Liver (tissue), 9 donors: ENCODE results near the gene VSTM2L. TPM values are rescaled to one million over a fixed set of nuclear protein-coding genes. Genes with fewer than 3 reads are reported as not detected.

Source experiments
- DNase-seq: peaks from one replicate; pipeline ENCODE4 v3.0.0-alpha.2; 2017; ENCODE audit warnings: low spot score
- H3K27ac ChIP-seq, 2 donors: one replicate each; pipeline ENCODE4 v1.7.0; 2013; ENCODE audit warnings: inconsistent platforms in 2 of 2, low read length in 2 of 2, control low read depth in 1 of 2, low read depth in 1 of 2, mild to moderate bottlenecking in 1 of 2
- H3K27me3 ChIP-seq, 4 donors: one replicate each; pipeline versions ENCODE4 v1.6.1 to v1.7.0; 2013; ENCODE audit warnings: low read length in 3 of 4, inconsistent platforms in 1 of 4, mild to moderate bottlenecking in 1 of 4, moderate library complexity in 1 of 4; ENCODE audit not compliant: control insufficient read depth in 4 of 4, insufficient read depth in 4 of 4
- H3K36me3 ChIP-seq, 4 donors: one replicate each; pipeline versions ENCODE4 v1.6.1 to v1.7.0; 2013; ENCODE audit warnings: low read length in 3 of 4, mild to moderate bottlenecking in 3 of 4, low read depth in 1 of 4, moderate library complexity in 1 of 4; ENCODE audit not compliant: control insufficient read depth in 4 of 4, insufficient read depth in 3 of 4
- H3K4me1 ChIP-seq, 4 donors: one replicate each; pipeline versions ENCODE4 v1.6.1 to v1.7.0; 2013; ENCODE audit warnings: low read length in 3 of 4, mild to moderate bottlenecking in 3 of 4, moderate library complexity in 1 of 4; ENCODE audit not compliant: control insufficient read depth in 4 of 4, insufficient read depth in 4 of 4
- H3K4me3 ChIP-seq, 3 donors: one replicate each; pipeline versions ENCODE4 v1.6.1 to v1.7.0; 2013; ENCODE audit warnings: low read length in 3 of 3, control low read depth in 1 of 3, low read depth in 1 of 3, mild to moderate bottlenecking in 1 of 3
- H3K9ac ChIP-seq, 2 donors: one replicate each; pipeline ENCODE4 v1.7.0; 2013; ENCODE audit warnings: low read length in 2 of 2, mild to moderate bottlenecking in 2 of 2, moderate library complexity in 2 of 2, control low read depth in 1 of 2, low read depth in 1 of 2
- H3K9me3 ChIP-seq, 4 donors: one replicate each; pipeline versions ENCODE4 v1.6.1 to v1.7.0; 2013; ENCODE audit warnings: low read length in 3 of 4; ENCODE audit not compliant: control insufficient read depth in 4 of 4
- EGR1 ChIP-seq, 2 donors: IDR thresholded peaks; 2 replicates each; pipeline ENCODE4 v1.6.1; 2016 to 2018; ENCODE audit warnings: antibody characterized with exemption in 2 of 2, low read depth in 2 of 2
- GABPA ChIP-seq, 2 donors: IDR thresholded peaks in 1 of 2; conservative IDR thresholded peaks in 1 of 2; 2 replicates each; pipeline ENCODE4 v1.6.1; 2016; ENCODE audit warnings: antibody characterized with exemption in 2 of 2, mild to moderate bottlenecking in 1 of 2, moderate library complexity in 1 of 2
- HNF4A ChIP-seq, 2 donors: conservative IDR thresholded peaks; 2 replicates each; pipeline ENCODE4 v1.6.1; 2016; ENCODE audit warnings: antibody characterized with exemption in 2 of 2, mild to moderate bottlenecking in 2 of 2
- HNF4G ChIP-seq: IDR thresholded peaks from 2 replicates; pipeline ENCODE4 v1.6.1; 2016; ENCODE audit warnings: antibody characterized with exemption
- JUND ChIP-seq, 2 donors: IDR thresholded peaks; 2 replicates each; pipeline ENCODE4 v1.6.1; 2016; ENCODE audit warnings: antibody characterized with exemption in 2 of 2
- NR2F2 ChIP-seq: IDR thresholded peaks from 2 replicates; pipeline ENCODE4 v1.6.1; 2016; ENCODE audit warnings: antibody characterized with exemption
- RAD21 ChIP-seq, 2 donors: IDR thresholded peaks; 2 replicates each; pipeline ENCODE4 v1.6.1; 2016; ENCODE audit warnings: antibody characterized with exemption in 2 of 2, mild to moderate bottlenecking in 2 of 2
- REST ChIP-seq: IDR thresholded peaks from 2 replicates; pipeline ENCODE4 v1.6.1; 2016; ENCODE audit warnings: antibody characterized with exemption, mild to moderate bottlenecking
- RXRA ChIP-seq, 2 donors: IDR thresholded peaks; 2 replicates each; pipeline ENCODE4 v1.6.1; 2017 to 2018; ENCODE audit warnings: antibody characterized with exemption in 2 of 2, mild to moderate bottlenecking in 1 of 2
- SP1 ChIP-seq: IDR thresholded peaks from 2 replicates; pipeline ENCODE4 v1.6.1; 2018; ENCODE audit warnings: antibody characterized with exemption, mild to moderate bottlenecking
- TAF1 ChIP-seq: conservative IDR thresholded peaks from 2 replicates; pipeline ENCODE4 v1.6.1; 2016; ENCODE audit warnings: antibody characterized with exemption, mild to moderate bottlenecking
- YY1 ChIP-seq: IDR thresholded peaks from 2 replicates; pipeline ENCODE4 v1.6.1; 2016; ENCODE audit warnings: antibody characterized with exemption, mild to moderate bottlenecking
- ZBTB33 ChIP-seq: IDR thresholded peaks from 2 replicates; pipeline ENCODE4 v1.6.1; 2016; ENCODE audit warnings: antibody characterized with exemption
- WGBS: extraction: QIAGEN DNeasy Blood & Tissue Kit; methylation state at CpG from one replicate; pipeline ENCODE4 v1.1.7; 2013; 5-methylcytosine and 5-hydroxymethylcytosine counted together
- polyA plus RNA-seq, 2 donors: library from polyadenylated mRNA; stranded (reverse) in 1 of 2; unstranded in 1 of 2; fragments of 200-250 nt in 1 of 2; fragments of >200 nt in 1 of 2; fragmentation: Nextera tagmentation in 1 of 2; extraction: Ambion mirVana in 1 of 2; gene quantifications; one replicate each; pipeline versions ENCODE4 v1.2.1 to v1.2.3, GENCODE V29; 2013 to 2015
- total RNA-seq, 2 donors: library from RNA; depleted of rRNA; stranded (reverse); fragments of >200 nt; gene quantifications; one replicate each; pipeline ENCODE4 v1.2.3, GENCODE V29; 2014
- TF ChIP-seq, protein P1 (sequence below): IDR thresholded peaks from 2 replicates; pipeline ENCODE4 v1.6.1; 2016; ENCODE audit warnings: antibody characterized with exemption
- TF ChIP-seq, protein P2 (sequence below): fragments of 150-350 bp; IDR thresholded peaks from 2 replicates; pipeline ENCODE4 v1.5.1; 2017; ENCODE audit warnings: improper control_type of control experiment, low read depth, low read length; ENCODE audit not compliant: missing input control
- TF ChIP-seq, protein P3 (sequence below): IDR thresholded peaks from 2 replicates; pipeline ENCODE4 v1.6.1; 2016; ENCODE audit warnings: antibody characterized with exemption
- donor health status: healthy.
- donor health status: healthy.
- donor health status: healthy.
- donor health status: healthy.
- donor health status: healthy.

Gene VSTM2L
- total and polyA plus RNA-seq, 4 donors = 0.31 to 0.79 (median 0.56) TPM

DNA sequence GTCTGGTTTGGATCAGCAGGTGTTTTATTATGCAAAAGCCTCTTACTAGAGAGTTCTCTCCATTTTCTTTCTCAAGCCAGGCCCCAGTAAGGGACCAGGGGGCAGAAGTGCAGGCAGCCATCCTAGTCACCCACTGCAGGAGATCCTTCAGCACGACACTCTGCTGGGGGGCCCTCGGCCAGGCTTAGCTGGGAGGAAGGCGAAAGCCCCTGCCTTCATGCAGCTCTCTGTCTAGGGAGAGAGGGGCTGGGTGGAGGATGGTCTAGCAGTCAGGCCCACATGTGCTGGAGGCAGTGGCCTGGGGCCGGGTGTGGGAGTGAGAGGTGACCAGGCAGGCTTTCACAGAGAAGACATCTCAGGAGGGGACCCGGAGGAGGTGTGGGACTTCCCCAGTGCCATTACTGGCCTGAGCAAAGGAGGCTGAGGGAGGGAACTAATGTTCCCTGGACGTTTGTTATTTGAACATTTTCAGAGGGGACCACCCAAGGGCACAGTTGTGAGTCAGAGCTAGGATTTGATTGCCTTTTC lies 33.5 kb upstream of the VSTM2L start:
- 95% methylated on average over 6 of the region's 6 CpGs for WGBS
- DNase-seq = no peak
- peaks cover 0 to 9% (median 2%) of the 10 kb centered on the region in 4 donors for H3K4me1 ChIP-seq
- no peaks in the 10 kb centered on the region for H3K27me3 ChIP-seq
- no peaks in the 10 kb centered on the region for H3K9me3 ChIP-seq
- H3K27ac ChIP-seq = no peak overlapping the region
- H3K4me3 ChIP-seq = no peak overlapping the region
- TF ChIP-seq YY1 (no peak), NR2F2 (no peak), HNF4A (conservative IDR thresholded peaks at IDR 0.05) (no peak), HNF4G (no peak)
- TF ChIP-seq, protein P1, sequence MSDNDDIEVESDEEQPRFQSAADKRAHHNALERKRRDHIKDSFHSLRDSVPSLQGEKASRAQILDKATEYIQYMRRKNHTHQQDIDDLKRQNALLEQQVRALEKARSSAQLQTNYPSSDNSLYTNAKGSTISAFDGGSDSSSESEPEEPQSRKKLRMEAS = no peak
- peaks cover 8 to 61% (median 20%) of the 10 kb centered on the region in 4 donors for H3K36me3 ChIP-seq
- H3K9ac ChIP-seq = no peak overlapping the region

- WGBS = 87% methylated on average over 11 of the region's 11 CpGs
- H3K36me3 ChIP-seq = peaks cover 8 to 57% (median 19%) of the 10 kb centered on the region in 4 donors
- DNase-seq = no peak
- H3K9me3 ChIP-seq = no peaks in the 10 kb centered on the region
- no peak overlapping the region for H3K27ac ChIP-seq
- H3K4me3 ChIP-seq = no peak overlapping the region
- peaks cover 0 to 9% (median 2%) of the 10 kb centered on the region in 4 donors for H3K4me1 ChIP-seq
- H3K9ac ChIP-seq = no peak overlapping the region
- H3K27me3 ChIP-seq = no peaks in the 10 kb centered on the region
- TF ChIP-seq, protein P2, sequence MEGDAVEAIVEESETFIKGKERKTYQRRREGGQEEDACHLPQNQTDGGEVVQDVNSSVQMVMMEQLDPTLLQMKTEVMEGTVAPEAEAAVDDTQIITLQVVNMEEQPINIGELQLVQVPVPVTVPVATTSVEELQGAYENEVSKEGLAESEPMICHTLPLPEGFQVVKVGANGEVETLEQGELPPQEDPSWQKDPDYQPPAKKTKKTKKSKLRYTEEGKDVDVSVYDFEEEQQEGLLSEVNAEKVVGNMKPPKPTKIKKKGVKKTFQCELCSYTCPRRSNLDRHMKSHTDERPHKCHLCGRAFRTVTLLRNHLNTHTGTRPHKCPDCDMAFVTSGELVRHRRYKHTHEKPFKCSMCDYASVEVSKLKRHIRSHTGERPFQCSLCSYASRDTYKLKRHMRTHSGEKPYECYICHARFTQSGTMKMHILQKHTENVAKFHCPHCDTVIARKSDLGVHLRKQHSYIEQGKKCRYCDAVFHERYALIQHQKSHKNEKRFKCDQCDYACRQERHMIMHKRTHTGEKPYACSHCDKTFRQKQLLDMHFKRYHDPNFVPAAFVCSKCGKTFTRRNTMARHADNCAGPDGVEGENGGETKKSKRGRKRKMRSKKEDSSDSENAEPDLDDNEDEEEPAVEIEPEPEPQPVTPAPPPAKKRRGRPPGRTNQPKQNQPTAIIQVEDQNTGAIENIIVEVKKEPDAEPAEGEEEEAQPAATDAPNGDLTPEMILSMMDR = no peak
- TF ChIP-seq HNF4A (conservative IDR thresholded peaks at IDR 0.05) (no peak), RXRA (IDR thresholded peaks at IDR 0.05) (no peak), NR2F2 (no peak), JUND (IDR thresholded peaks at IDR 0.05) (no peak), YY1 (no peak), EGR1 (IDR thresholded peaks at IDR 0.05; ENCODE audit: low read depth in 2 of 2) (no peak), ZBTB33 (no peak), GABPA (IDR thresholded peaks at IDR 0.05 in 1 of 2, conservative IDR thresholded peaks at IDR 0.05 in 1 of 2) (no peak), REST (no peak), SP1 (no peak), RAD21 (IDR thresholded peaks at IDR 0.05) (no peak), TAF1 (no peak)
- TF ChIP-seq, protein P1 = no peak
- TF ChIP-seq, protein P3, sequence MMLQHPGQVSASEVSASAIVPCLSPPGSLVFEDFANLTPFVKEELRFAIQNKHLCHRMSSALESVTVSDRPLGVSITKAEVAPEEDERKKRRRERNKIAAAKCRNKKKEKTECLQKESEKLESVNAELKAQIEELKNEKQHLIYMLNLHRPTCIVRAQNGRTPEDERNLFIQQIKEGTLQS = no peak
Observed at GRCh38 chr20:37870294-37870693, 32.6 kb upstream of the VSTM2L start.
